Testis (tissue), 2 donors: Measurements from ENCODE around the gene CNNM1.

ENCODE experiments used
- POLR2A ChIP-seq: fragments of 450-650 bp; IDR thresholded peaks from one replicate; pipeline ENCODE4 v1.6.1; 2017; ENCODE audit warnings: antibody characterized with exemption, mild to moderate bottlenecking, moderate library complexity
- TF ChIP-seq, protein P1 (sequence below), 3 experiments: fragments of 450-650 bp in 2 of 3; fragments of 200-600 bp in 1 of 3; sonication (generic) in 1 of 3; IDR thresholded peaks; one replicate each; pipeline ENCODE4 v1.5.1; 2016 to 2019; ENCODE audit warnings: antibody characterized with exemption in 3 of 3, mild to moderate bottlenecking in 2 of 3, moderate library complexity in 1 of 3

DNA sequence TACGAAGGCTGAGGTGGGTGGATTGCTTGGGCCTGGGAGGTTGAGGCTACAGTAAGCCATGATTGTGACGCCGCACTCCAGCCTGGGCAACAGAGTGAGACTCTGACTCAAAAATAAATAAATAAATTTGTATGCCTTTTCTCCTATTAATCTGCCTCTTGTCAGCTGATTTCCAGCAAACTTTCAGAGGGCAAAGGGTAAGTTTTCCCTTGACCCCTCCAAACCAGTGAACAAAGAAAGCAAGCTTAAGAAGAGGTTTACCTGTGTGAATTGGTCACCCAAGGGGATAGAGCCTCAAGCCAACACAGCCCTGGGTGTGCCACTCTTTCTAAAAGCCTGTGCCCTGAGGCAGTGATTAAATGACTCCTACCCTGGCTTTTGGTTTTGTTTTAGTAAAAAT is 70.5 kb downstream of the CNNM1 start:
- TF ChIP-seq, protein P1, sequence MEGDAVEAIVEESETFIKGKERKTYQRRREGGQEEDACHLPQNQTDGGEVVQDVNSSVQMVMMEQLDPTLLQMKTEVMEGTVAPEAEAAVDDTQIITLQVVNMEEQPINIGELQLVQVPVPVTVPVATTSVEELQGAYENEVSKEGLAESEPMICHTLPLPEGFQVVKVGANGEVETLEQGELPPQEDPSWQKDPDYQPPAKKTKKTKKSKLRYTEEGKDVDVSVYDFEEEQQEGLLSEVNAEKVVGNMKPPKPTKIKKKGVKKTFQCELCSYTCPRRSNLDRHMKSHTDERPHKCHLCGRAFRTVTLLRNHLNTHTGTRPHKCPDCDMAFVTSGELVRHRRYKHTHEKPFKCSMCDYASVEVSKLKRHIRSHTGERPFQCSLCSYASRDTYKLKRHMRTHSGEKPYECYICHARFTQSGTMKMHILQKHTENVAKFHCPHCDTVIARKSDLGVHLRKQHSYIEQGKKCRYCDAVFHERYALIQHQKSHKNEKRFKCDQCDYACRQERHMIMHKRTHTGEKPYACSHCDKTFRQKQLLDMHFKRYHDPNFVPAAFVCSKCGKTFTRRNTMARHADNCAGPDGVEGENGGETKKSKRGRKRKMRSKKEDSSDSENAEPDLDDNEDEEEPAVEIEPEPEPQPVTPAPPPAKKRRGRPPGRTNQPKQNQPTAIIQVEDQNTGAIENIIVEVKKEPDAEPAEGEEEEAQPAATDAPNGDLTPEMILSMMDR (IDR thresholded peaks at IDR 0.05), result no peak
- TF ChIP-seq POLR2A, result no peak
